ENCODE data around the gene MCRIP2. TPM values are rescaled to one million over a fixed set of nuclear protein-coding genes. Genes with fewer than 3 reads are reported as not detected.

The MCRIP2 gene
- total and polyA plus RNA-seq, 9 of the 15 experiments (the other 6 are each of a cell fraction or from before 2014, with no cell fraction given) = 0.80 to 120 (median 35.2) TPM

- 73% methylated on average over 20 of the region's 21 CpGs for WGBS (ENCODE audit: insufficient coverage, low coverage, missing lambda C conversion rate)
- POLR2A ChIA-PET = interaction anchor here (0.7 to 1.3 kb wide), 13 partner anchors 9 to 355 kb away, joined by 3 to 9 read pairs (median 3); partner anchors contain the start of genes METTL26 and WFIKKN1
- H3K4me3 ChIP-seq = 0 out of 2 replicates have a peak overlapping the region, but pooled peaks have one; percentile 24
Observed at GRCh38 chr16:621526-622105, 20.0 kb upstream of the MCRIP2 start.

More at GRCh38 chr16:621526-622105, 20.0 kb upstream of the MCRIP2 start:
- Histone ChIP-seq H3K9ac (ENCODE audit: insufficient read depth in 1 of 2, low read depth in 2 of 2, low read length in 2 of 2) (peak overlapping the region; percentile 67 to 93), H2AFZ (ENCODE audit: low read depth, low read length) (peak overlapping the region; percentile 53), H3K36me3 (ENCODE audit: control insufficient read depth, insufficient read depth, low read length) (peaks cover 8% of the 10 kb centered on the region; the same call in 2 of the 3 replicates), H3K4me2 (ENCODE audit: insufficient read depth, low read length) (peak overlapping the region; percentile 73), H3K27ac (ENCODE audit: extremely low read depth, low read depth, low read length) (peak overlapping the region; percentile 71; the same call in 2 of the 3 replicates), H3K79me2 (ENCODE audit: control insufficient read depth, insufficient read depth, low read length) (peaks cover 19% of the 10 kb centered on the region; the same call in 2 of the 3 replicates), H3K9me3 (replicated peaks; ENCODE audit: control insufficient read depth, insufficient read depth, low read depth, low read length) (no peaks in the 10 kb centered on the region), H3K9me1 (ENCODE audit: control insufficient read depth, insufficient read depth, low read length) (no peaks in the 10 kb centered on the region), H3K27me3 (ENCODE audit: control insufficient read depth in 2 of 2, insufficient read depth in 2 of 2, low read length in 2 of 2) (no peaks in the 10 kb centered on the region), H3K4me1 (replicated peaks in 1 of 2; ENCODE audit: control insufficient read depth in 2 of 2, insufficient read depth in 2 of 2, low read length in 2 of 2) (peaks cover 21 to 71% of the 10 kb centered on the region in 2 experiments), H4K20me1 (replicated peaks; ENCODE audit: control insufficient read depth, insufficient read depth, low read length) (no peaks in the 10 kb centered on the region)
- BruUV-seq (replicated peaks) = no TSS peak
- CTCF ChIA-PET (ENCODE audit: low intra/inter-chr PET ratio) = no interaction called here
- intact Hi-C loops (cut with micrococcal nuclease) (loop anchor here (2.0 kb wide), 1 partner anchor 15 kb away; the partner anchor contains the start of gene METTL26), in situ Hi-C loops (cut with MboI) (no loop called here)
- no peak for ATAC-seq
- FAIRE-seq = no peak
- DNase-seq (ENCODE audit: extremely low read depth in 1 of 4, low spot score in 3 of 4) = no peak
- no peak for TF ChIP-seq HBP1 (CRISPR knock-in tag; IDR thresholded peaks at IDR 0.05)
- TF ChIP-seq ZBTB33 (CRISPR knock-in tag; IDR thresholded peaks at IDR 0.05) = 0 out of 2 replicates have a peak, but pooled peaks have one; percentile 49
- peak; percentile 5; the same call in 1 of the 2 replicates for TF ChIP-seq MBD2 (IDR thresholded peaks at IDR 0.05; ENCODE audit: borderline replicate concordance, low read depth)
